HG03460 (cell line): ENCODE measurements around the gene MED20.

Experiments used
- ATAC-seq: cut with Tn5 transposase; IDR thresholded peaks from one replicate; pipeline ENCODE4 v1.9.1; 2021; ENCODE audit not compliant: unreplicated experiment

Gene MED20

GRCh38 chr6:41941280-41942066, 20.5 kb upstream of the MED20 start, which contains the start of gene CCND3:
Gene CCND3 (minus strand): TSS chr6:41941808. CDS start chr6:41941649, 159 bp downstream.
- peak; percentile 90 for ATAC-seq

GRCh38 chr6:41940759-41941279, 19.9 kb upstream of the MED20 start:
- ATAC-seq: no peak

- no peak for ATAC-seq
Measured at GRCh38 chr6:41939848-41940758, 19.2 kb upstream of the MED20 start.

- ATAC-seq: no peak
Measured at GRCh38 chr6:41939176-41939847, 18.4 kb upstream of the MED20 start.

- no peak for ATAC-seq
Measured at GRCh38 chr6:41938590-41939175, 17.7 kb upstream of the MED20 start.

- no peak for ATAC-seq
Measured at GRCh38 chr6:41937861-41938574, 17.1 kb upstream of the MED20 start.

- ATAC-seq: no peak
Measured at GRCh38 chr6:41937472-41937860, 16.5 kb upstream of the MED20 start.

GRCh38 chr6:41936073-41936837, 15.3 kb upstream of the MED20 start:
- ATAC-seq: peak; percentile 48

- ATAC-seq: no peak
Measured at GRCh38 chr6:41935685-41936072, 14.7 kb upstream of the MED20 start.

- ATAC-seq: no peak
Measured at GRCh38 chr6:41935193-41935574, 14.2 kb upstream of the MED20 start.

GRCh38 chr6:41934278-41935192, 13.6 kb upstream of the MED20 start:
- no peak for ATAC-seq

GRCh38 chr6:41932378-41932777, 11.4 kb upstream of the MED20 start:
- ATAC-seq: no peak

- ATAC-seq: no peak
Measured at GRCh38 chr6:41931792-41932191, 10.9 kb upstream of the MED20 start.

- no peak for ATAC-seq
Measured at GRCh38 chr6:41929924-41930323, 9.0 kb upstream of the MED20 start.

- no peak for ATAC-seq
Measured at GRCh38 chr6:41927253-41927652, 6.3 kb upstream of the MED20 start.

GRCh38 chr6:41922154-41922553, 1.2 kb upstream of the MED20 start:
- no peak for ATAC-seq

GRCh38 chr6:41921712-41921998, 716 bp upstream of the MED20 start:
- peak; percentile 6 for ATAC-seq

GRCh38 chr6:41917528-41917927, 3.4 kb downstream of the MED20 start:
- ATAC-seq: no peak
